ENCODE results near the gene COX19. TPM values are rescaled to one million over a fixed set of nuclear protein-coding genes. Genes with fewer than 3 reads are reported as not detected.

Gene COX19
- total and polyA plus RNA-seq, 2 of the 13 experiments (the other 11 are each of a cell fraction or from before 2014, with no cell fraction given): 11.5 to 21.7 TPM

- no peak for TF ChIP-seq DNMT1 (CRISPR knock-in tag; IDR thresholded peaks at IDR 0.05)
- TF ChIP-seq, protein P1, sequence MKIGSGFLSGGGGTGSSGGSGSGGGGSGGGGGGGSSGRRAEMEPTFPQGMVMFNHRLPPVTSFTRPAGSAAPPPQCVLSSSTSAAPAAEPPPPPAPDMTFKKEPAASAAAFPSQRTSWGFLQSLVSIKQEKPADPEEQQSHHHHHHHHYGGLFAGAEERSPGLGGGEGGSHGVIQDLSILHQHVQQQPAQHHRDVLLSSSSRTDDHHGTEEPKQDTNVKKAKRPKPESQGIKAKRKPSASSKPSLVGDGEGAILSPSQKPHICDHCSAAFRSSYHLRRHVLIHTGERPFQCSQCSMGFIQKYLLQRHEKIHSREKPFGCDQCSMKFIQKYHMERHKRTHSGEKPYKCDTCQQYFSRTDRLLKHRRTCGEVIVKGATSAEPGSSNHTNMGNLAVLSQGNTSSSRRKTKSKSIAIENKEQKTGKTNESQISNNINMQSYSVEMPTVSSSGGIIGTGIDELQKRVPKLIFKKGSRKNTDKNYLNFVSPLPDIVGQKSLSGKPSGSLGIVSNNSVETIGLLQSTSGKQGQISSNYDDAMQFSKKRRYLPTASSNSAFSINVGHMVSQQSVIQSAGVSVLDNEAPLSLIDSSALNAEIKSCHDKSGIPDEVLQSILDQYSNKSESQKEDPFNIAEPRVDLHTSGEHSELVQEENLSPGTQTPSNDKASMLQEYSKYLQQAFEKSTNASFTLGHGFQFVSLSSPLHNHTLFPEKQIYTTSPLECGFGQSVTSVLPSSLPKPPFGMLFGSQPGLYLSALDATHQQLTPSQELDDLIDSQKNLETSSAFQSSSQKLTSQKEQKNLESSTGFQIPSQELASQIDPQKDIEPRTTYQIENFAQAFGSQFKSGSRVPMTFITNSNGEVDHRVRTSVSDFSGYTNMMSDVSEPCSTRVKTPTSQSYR (CRISPR knock-in tag; IDR thresholded peaks at IDR 0.05; ENCODE audit: borderline replicate concordance): no peak; the same call in 1 of the 2 replicates
- TF ChIP-seq ZNF713 (CRISPR knock-in tag; IDR thresholded peaks at IDR 0.05): 0 out of 2 replicates have a peak, but pooled peaks have one; percentile 92
- TF ChIP-seq ZNF333 (CRISPR knock-in tag; IDR thresholded peaks at IDR 0.05; ENCODE audit: borderline replicate concordance): no peak
- 0 out of 2 replicates have a peak, but pooled peaks have one; percentile 29 for TF ChIP-seq ZNF263 (CRISPR knock-in tag; IDR thresholded peaks at IDR 0.05)
- peak; percentile 54 for TF ChIP-seq AGO1 (IDR thresholded peaks at IDR 0.05; ENCODE audit: low read depth, low read length, poor library complexity, severe bottlenecking)
- peak; percentile 76 for TF ChIP-seq CREM (IDR thresholded peaks at IDR 0.05)
- no peak for TF ChIP-seq CREM (CRISPR knock-in tag; IDR thresholded peaks at IDR 0.05)
- TF ChIP-seq, protein P2, sequence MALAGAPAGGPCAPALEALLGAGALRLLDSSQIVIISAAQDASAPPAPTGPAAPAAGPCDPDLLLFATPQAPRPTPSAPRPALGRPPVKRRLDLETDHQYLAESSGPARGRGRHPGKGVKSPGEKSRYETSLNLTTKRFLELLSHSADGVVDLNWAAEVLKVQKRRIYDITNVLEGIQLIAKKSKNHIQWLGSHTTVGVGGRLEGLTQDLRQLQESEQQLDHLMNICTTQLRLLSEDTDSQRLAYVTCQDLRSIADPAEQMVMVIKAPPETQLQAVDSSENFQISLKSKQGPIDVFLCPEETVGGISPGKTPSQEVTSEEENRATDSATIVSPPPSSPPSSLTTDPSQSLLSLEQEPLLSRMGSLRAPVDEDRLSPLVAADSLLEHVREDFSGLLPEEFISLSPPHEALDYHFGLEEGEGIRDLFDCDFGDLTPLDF (CRISPR knock-in tag; IDR thresholded peaks at IDR 0.05): peak; percentile 88
- no peak for TF ChIP-seq ZNF562 (CRISPR knock-in tag; IDR thresholded peaks at IDR 0.05; ENCODE audit: borderline replicate concordance)
- peak; percentile 70 for TF ChIP-seq GATA4 (IDR thresholded peaks at IDR 0.05; ENCODE audit: borderline replicate concordance, low read depth)
- peak; percentile 71; the same call in 1 of the 2 replicates for TF ChIP-seq ESRRA (CRISPR knock-in tag; IDR thresholded peaks at IDR 0.05; ENCODE audit: low read depth)
- peak; percentile 54; the same call in 1 of the 2 replicates for TF ChIP-seq FOSL2 (CRISPR knock-in tag; IDR thresholded peaks at IDR 0.05)
- peak; percentile 78; the same call in 1 of the 2 replicates for TF ChIP-seq HOXA5 (CRISPR knock-in tag; IDR thresholded peaks at IDR 0.05)
- TF ChIP-seq MTF2 (CRISPR knock-in tag; IDR thresholded peaks at IDR 0.05; ENCODE audit: borderline replicate concordance): no peak
- no peak for TF ChIP-seq ZNF737 (CRISPR knock-in tag; IDR thresholded peaks at IDR 0.05; ENCODE audit: borderline replicate concordance)
- no peak for TF ChIP-seq ZBTB49 (CRISPR knock-in tag; IDR thresholded peaks at IDR 0.05; ENCODE audit: borderline replicate concordance)
- TF ChIP-seq SATB2 (CRISPR knock-in tag; IDR thresholded peaks at IDR 0.05): no peak; the same call in 1 of the 2 replicates
- TF ChIP-seq, protein P3, sequence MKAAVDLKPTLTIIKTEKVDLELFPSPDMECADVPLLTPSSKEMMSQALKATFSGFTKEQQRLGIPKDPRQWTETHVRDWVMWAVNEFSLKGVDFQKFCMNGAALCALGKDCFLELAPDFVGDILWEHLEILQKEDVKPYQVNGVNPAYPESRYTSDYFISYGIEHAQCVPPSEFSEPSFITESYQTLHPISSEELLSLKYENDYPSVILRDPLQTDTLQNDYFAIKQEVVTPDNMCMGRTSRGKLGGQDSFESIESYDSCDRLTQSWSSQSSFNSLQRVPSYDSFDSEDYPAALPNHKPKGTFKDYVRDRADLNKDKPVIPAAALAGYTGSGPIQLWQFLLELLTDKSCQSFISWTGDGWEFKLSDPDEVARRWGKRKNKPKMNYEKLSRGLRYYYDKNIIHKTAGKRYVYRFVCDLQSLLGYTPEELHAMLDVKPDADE (CRISPR knock-in tag; IDR thresholded peaks at IDR 0.05): peak; percentile 57; the same call in 1 of the 2 replicates
- TF ChIP-seq ZNF616 (CRISPR knock-in tag; IDR thresholded peaks at IDR 0.05; ENCODE audit: low read depth): no peak
- 0 out of 2 replicates have a peak, but pooled peaks have one; percentile 41 for TF ChIP-seq KDM4B (CRISPR knock-in tag; IDR thresholded peaks at IDR 0.05)
- no peak for TF ChIP-seq PCBP2 (optimal IDR thresholded peaks at IDR 0.05; ENCODE audit: low read depth, low read length, poor library complexity, severe bottlenecking)
- peak; percentile 70; the same call in 1 of the 2 replicates for TF ChIP-seq ZNF225 (CRISPR knock-in tag; IDR thresholded peaks at IDR 0.05)
Measured at GRCh38 chr7:977326-978048, 2.1 kb upstream of the COX19 start (continued).
